Activated CD4-positive, alpha-beta T cell treated with anti-CD3 and anti-CD28 coated beads for 1 hour (primary cell): Measurements from ENCODE around the gene MED10.

ENCODE experiments used
- DNase-seq: peaks from one replicate; pipeline ENCODE4 v3.0.0-alpha.2; 2020

The MED10 gene, protein sequence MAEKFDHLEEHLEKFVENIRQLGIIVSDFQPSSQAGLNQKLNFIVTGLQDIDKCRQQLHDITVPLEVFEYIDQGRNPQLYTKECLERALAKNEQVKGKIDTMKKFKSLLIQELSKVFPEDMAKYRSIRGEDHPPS

DNA sequence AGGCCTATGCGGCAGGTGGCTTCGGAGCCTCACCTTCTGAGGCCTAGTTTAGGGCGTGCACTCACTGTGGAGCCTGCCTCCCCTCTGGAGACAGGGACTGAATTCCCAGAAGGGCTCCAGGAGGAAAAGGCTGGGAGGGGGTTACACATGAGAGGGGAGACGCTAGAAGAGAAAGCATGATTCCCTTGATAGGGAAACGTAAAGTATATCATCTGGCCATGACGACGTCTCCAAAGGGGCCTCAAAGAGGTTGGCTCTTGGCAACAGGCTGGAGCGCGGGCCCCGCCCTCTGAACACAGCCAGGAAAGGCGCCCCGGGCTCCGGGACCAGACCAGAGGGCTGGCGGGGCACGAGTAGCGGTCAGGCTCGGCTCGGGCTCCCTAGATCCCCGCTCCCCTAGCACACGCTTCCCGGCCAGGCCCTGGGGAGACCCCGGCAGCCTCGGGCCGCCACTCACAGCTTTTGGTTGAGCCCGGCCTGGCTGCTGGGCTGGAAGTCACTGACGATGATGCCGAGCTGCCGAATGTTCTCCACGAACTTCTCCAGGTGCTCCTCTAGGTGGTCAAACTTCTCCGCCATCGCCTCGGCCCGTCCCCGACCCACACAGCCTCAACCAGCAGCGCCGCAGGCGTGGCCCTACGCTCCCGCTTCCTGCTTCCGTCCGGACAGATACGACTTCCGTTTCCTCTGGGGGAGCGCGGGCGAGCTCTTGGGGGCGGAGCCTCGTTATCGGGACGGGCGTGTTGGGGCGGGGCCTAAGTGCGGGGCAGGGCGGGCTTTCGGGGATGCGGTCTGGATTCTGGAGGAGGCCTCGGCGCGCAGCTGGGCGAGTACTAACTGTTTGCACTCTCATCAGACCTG is at the start of gene MED10:
TSS of gene MED10 (minus strand) at position 643 of the 861 bp plus-strand sequence. CDS start at position 579, 64 bp downstream.
- DNase-seq: peak; percentile 90

DNA sequence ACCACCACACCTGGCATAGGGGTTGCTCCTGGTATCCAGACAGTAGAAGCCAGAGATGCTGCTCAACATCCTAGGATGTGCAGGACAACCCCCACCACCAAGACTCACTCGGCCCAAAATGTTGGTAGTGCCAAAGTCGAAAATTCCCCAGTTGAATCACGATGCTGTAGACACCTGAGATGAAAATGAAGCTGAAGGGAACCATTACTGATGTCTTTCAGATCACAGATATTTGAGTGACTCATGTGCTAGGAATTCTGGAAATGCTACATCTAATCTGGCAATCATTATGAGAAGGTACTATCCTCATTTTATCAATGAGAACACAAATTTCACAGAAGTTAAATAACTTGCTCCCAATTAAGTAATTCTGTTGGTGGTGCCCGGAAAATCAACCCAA is 49.3 kb upstream of the MED10 start:
- no peak for DNase-seq

DNA sequence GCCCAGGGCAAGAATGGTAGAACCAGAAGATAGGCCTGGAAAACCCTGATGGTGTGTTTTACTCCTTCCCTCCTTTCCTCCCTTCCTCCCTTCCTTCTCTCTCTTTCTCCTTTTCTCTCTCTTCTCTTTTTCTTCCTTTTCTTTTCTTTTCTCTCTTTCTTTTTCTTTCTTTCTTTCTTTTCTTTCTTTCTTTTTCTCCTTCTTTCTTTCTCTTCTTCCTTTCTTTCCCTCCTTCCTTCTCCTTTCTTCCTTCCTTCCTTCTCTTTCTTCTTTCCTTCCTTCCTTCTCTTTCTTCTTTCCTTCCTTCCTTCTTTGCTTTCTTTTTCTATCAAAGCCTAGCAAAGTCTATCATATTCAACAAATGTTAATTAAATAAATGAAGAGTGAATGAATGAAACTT is 46.4 kb upstream of the MED10 start:
- no peak for DNase-seq

DNA sequence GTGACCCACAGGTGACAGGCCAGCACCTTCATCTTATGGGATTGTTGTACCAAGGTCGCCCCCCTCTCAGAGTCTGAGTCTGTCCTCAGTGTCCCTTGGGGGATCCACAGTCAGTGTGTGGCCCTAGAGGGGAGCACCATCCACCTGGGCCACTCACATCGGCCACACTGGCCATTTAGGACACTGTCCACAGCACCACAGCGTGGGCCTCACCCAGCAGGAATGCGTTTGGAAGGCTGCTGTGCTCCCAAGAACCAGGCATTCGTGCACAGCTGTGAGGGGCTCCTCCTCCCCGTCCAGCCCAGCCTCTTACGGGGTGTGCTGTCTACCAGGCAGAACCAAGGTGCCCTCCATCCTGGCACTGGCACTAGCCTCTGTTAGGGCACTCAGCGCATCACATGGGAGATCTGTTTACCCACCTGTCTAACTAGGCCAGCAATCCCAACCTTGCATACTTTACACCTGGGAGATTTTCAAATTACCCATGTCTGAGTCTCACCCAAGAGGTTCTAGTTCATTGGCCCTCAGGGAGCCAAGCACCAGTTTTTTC is 45.8 kb upstream of the MED10 start:
- DNase-seq: no peak

DNA sequence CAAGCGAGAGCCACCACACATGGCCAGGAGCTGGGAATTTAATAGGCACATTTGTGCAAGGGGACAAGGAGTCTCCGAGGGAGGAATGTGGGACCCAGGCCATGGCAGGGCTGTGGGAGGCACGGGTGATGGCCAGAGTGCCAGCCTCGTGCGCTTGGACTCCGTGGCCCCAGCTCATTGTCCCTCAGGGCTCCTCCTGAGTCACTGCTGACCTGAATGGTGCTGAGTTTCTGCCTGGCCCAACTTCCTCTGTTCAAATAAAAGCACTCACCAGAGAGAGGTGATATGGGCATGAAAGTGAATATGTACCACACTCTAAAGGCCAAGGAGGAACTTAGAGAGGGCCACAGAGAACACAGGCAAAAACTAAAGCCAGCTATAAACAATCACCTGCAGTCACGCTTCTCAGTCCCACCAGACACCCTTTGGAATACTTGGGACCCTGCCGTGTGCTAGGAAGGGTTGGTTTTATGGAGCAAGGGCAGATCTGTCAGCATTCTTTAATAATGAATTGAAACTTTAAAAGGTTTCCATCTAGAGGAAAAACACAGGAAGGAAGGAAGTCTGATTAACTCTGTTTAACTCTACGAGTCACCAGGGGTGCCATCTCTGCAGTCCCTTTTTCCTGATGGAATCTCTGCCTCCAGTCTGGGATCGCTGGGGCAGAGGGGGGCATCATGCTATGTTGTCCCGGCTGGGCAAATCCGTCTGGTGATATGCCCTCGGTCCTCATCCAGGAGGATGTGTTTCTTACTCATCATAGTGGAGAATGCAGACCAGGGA is 45.2 kb upstream of the MED10 start:
- DNase-seq: no peak

DNA sequence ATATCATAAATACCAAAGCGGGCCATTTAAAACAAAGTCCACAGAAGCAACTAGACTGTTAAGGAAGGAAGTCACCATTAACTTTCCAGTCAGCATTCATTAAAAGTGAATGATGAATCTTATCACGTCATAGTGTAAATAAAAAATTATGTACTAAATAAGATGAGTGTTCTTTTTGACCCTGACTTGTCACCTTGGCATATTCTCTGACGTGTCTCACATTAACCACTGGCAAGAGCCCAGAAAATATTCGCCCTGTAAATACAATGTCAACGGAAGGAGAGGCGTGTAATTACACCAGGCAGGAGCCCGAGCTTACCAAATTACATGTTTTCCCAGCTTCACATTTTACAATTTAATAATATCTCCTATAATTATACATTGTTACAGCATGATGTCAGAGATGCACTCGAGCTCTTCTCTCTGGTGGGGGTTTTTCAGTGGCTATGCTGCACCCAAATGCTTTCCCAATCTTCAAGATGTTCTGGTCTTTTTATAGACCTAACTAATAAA is 41.0 kb upstream of the MED10 start:
- DNase-seq: no peak

DNA sequence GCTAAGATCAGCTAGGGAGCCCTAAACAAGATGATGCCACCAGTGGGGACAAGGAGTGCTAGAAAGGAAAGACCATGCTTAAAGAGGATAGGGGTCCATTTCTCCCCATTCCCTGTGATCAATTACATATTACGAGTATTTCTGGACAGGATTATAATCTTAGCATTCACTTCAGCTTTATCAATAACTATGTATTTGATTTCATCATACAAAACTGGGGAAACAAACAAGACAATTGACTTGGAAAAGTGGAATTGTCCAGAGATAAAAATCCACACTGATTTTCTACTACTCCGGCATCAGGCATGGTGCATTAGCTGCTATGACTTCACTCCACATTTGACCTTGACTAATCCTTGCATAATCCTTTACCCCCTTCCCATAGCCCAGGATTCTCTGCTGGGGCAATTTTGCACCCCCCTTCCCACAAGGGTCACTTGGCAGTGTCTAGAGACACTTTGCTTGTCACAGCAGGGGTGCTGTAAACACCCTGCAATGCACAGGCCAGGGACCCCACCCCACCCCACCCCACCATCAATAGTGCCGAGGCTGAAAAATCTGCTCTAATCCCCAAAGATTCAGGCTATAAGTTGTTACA is 40.4 kb upstream of the MED10 start:
- no peak for DNase-seq

DNA sequence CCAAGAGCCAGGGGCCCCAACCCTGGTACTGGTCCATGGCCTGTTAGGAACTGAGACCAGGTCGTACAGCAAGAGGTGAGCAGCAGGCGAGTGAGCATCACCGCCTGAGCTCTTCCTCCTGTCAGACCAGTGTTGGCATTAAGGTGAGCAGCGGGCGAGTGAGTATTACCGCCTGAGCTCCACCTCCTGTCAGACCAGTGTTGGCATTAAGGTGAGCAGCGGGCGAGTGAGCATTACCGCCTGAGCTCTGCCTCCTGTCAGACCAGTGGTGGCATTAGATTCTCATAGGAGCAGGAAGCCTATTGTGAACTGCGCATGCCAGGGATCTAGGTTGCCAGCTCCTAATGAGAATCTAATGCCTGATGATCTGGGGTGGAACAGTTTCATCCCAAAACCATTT is 39.3 kb upstream of the MED10 start:
- DNase-seq: no peak

DNA sequence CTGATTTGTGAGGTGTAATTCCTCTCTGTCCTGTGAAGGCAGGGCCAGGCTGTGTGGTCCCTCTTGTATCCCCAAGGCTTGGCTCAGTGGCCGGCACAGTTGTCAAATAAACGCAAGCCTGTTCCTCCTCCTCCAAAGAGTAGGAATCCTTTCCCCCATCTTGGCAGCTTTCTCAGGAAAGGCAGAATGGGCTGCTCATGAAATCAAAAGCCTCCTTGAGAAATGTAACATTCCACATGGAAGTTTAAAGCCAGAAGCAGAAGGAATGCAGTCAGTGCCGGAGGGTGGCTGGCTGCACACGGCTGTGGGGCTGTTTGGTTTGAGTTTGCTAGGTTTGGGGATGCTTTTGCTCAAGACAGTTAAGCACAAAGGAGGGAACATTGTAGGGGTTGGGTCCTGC is 34.5 kb upstream of the MED10 start:
- DNase-seq: no peak

DNA sequence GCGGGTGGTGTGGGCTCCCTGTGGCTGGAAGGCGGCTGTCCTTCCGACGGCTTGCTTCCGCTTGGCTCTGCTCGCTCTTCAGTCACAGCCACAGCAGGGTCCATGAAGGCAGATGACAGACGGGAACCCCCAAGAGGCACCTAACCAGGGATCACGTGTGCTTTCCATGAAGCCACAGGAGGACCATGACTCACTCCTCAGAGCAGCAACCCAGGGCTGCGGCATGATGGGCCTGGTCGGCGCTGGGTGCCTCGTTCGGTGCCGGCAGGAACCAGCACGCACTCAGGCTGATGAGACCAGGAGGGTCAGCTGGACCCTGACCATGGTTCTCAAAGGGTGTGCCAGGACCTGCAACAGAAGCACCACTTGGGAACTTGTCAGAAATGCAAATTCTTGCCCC is 32.8 kb upstream of the MED10 start:
- DNase-seq: no peak

DNA sequence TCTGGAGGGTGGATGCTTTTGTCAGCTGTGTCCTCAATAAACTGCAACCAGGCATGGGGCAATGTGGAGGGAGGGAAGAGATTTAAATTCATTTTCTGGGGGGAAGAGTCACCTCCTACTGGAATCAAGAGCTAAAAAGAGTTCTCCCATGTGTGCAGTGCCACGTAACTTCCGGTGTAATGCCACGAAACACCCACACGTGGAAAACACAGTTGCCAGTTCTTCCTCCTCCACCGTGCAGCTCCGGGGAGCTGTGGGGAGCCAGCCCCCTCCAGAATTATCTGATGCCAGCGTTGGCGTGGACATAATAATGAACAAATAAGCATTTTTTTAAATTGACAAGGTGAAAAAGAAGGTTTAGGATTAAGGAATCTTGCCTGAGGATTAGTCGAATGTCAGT is 32.1 kb upstream of the MED10 start:
- no peak for DNase-seq

DNA sequence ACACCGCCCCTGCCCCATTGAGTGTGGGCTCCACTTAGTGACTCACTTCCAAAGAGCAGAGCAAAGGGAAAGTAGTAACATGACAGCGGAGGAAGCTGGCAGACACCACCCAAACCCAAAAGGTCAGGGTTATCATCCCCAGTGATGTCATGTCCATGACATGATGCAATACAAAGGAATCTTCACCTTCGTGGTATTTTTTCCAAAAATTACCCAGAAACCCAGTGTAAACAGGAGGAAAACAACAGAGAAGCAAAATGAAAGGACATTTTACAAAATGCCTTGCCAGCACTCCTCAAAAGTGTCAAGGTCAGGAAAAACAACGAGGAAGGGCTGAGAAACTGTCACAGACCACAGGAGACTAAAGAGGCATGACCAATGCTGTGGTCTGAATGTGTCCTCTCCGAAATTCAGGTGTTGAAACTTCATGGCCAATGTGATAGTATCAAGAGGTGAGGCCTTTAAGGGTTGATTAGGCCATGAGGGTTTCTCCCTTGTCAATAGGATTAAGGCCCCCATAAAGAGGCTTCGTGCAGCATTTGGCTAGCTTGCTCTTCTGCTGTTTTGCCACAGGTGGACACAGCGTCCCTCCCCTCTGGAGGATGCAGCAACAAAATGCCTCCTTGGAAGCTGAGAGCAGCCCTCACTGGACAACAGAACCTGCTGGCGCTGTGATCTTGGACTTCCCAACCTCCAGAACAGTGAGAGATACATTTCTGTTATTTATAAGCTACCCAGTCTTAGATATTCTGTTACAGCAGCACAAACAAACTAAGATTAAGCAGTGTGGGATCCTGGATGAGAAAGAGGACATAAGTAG is 30.5 kb upstream of the MED10 start:
- no peak for DNase-seq

DNA sequence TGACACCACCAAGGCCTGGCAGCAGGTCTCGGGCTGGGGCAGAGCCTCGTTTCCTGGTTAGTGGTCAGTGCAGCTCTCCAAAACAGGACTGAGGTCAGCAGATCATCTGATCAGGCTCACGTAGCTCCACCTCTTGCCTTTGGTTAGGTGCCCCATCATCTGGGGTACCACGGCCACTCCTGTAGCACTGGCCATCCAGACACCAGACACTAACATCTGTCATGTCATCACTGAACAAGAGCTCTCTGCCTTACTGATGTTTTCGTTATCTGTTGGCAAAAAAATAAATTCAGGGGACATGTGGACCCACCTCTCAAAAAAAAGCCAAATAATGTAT is 29.9 kb upstream of the MED10 start:
- DNase-seq: no peak

DNA sequence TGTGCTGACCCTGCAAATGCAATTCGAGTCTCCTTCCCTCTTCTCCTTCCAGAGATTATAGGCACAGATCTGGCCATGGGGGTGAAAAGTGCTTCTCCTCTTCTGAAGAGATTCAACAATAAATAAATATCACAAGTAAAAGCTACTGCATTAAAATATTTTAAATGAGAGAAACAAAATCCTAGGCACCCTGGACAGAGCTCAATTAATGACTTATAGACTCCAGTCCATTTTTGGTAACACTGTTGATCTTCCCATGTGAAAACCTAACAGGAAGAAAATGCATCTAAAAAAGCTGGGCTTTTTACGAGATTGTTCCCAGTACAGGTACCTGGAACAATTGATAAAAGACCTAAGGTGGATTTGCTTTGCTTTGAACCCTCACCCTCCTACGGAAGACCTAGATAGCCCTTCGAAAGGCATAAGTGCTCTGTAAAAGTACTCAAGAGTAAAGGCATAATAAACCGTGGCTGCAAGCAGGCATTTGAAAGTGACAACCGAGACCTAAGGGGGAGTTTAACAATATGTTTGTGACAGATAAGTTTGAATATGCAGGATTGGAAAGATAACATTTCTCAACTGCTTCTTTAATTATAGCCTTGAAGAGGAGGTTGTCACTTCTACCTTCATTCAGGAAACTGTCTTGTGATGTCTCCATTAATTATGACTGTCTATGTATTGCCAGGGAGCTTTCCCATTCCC is 29.4 kb upstream of the MED10 start:
- DNase-seq: no peak

DNA sequence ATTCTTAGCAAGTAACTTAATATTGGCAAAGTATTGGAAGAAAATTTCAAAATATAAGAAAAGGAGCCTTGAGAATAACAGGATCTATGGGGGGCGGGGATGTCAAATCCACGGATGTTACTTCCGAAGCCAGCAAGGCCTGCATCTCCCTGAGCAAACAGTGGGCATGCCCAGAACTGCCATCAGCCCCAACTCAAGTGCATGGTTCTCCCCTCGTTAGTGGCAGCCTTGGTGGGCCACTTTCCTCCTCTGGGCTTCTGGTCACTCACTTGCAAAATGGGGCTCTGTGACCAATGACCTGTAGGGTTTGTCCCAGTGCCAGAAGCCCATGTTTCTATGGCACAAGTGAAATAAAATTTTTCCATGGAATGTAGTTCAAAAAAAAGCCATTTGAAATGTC is 27.2 kb upstream of the MED10 start:
- DNase-seq: no peak

DNA sequence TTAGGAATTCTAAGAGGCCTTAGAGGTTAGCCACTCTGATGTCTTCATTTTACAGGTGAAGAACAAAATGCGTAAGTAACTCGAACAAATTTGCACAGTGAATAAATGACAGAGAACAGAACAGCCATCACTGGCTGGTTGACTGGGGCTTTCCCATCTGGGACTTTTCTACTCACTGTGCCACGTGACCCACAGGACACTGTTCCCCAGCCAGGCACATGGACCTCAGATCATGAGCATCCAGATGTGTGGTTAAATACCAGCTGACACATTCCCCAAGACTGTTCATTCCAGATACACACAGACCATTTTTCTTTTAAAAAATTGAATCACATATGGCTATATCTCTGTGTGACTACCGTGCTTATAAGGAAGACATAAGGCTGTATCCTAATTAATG is 25.8 kb upstream of the MED10 start:
- no peak for DNase-seq

DNA sequence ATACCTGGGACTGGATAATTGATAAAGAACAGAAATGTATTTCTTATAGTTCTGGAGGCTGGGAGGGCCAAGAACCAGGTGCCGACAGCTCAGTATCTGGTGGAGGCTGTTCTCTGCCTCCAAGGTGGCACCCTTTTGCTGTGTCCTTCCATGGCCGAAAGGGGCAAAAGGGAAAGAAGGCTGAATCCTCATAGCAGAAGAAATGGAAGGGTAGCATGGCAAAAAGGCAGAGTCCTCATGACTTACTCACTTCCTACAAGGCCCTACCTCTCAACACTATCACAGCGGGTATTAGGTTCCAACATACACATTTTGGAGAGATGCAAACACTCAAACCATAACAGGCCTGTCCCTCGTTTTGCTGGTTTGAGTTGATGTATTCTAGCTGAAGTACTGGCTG is 25.1 kb upstream of the MED10 start:
- no peak for DNase-seq

DNA sequence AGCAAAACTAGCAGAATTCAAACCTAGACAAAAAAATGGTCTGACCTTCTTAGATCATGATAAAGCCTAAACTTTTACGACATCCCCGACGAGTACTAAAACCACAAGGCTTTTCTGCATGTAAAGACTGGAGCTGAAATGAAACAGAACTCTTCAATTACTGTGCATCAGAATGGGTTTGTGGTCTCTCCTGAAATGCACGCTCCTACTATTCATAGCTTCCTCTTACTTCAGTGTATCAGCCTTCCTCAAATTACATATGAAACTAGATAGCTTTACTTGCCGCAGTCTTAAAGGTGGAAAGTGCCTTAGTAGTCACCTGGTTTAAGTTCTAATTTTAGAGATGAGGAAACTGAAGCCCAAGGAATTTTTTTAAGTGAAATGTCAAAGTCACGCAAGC is 24.6 kb upstream of the MED10 start:
- no peak for DNase-seq

DNA sequence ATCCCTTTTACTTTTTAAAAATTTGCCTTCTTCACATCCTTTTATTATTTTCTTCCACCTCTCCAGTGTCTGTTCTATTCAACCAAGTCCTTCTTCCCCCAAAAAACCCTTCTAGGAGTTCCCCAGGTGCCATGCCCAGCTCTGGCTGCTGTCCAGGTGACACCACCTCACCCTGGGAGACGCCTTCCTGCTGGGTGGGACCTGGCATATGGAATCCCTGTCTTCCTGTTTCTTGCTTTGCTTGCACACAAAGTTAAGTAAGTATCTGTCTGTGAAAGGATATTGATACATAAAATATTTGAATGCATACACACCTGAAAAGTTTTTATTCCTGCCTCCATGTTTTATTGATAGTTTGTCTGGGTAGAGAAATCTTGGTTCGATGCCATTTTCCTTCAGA is 23.1 kb upstream of the MED10 start:
- no peak for DNase-seq

DNA sequence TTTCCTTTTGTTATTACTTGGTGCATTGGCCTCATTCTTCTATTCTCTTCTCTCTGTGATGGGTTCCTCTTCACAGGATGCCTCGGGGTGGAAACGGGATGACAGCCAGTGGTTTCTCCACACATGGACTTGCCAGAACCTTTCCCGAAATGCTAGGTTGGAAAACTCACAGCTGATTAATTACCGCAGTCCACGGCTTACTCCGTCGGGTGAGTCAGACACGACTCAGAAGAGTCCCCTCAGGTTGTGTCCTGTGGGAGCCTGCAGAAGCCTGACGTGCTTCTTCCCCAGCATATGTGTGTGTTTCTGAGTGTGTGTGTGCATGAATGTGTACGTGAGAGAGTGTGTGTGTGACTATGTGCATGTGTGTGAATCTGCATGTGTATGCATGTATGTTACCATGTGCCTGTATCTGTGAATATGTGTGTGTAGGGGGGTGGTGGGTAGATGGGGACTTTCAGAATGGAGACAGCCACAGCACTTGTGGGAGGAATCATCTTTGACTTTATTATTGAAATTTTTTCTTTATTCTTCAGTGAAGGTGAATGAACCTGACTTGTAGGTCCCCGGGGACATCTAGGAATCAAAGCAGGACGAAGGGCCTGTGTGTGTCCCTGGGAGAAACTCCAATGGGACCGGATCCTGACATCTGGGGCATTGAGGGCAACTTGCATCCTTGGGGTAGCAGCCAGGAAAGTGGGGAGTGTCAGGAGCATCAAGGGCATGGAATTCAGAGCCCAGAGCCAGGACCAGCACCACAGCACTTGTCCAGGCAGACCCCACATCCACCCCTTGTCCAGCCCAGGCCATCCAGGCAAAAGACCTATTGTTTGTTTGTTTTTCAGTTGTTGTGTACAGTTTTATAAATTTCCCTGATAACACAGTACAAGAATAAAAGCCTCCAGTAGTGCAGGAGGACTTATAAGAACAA is 21.9 kb upstream of the MED10 start:
- no peak for DNase-seq
